ENCODE measurements around the gene DPP6.

DPP6 gene

GRCh38 chr7:154566877-154567276 is 514.7 kb downstream of the DPP6 start:
- no peak for DNase-seq

- no peak for DNase-seq
Observed at GRCh38 chr7:154568346-154568745, 516.1 kb downstream of the DPP6 start.

- DNase-seq: no peak
Observed at GRCh38 chr7:154569916-154570315, 517.7 kb downstream of the DPP6 start.

DNA sequence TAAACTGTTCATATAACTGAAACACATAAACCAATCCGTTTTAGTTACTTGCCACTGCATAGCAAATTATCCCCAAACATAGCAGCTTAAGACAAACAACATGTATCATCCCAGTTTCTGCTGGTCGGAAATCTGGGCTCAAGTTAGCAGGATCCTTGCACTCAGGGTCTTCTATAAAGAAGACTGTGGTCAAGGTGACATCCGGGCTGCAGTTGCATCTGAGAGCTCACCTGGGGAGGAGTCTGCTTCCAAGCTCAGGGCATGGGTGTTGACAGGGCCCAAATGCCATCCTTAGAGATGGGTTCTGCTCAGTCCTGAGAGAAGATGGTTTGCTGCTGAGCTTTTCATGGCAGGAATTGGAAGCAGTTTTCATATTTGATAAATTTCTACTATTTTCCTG is 519.6 kb downstream of the DPP6 start:
- DNase-seq: no peak

DNA sequence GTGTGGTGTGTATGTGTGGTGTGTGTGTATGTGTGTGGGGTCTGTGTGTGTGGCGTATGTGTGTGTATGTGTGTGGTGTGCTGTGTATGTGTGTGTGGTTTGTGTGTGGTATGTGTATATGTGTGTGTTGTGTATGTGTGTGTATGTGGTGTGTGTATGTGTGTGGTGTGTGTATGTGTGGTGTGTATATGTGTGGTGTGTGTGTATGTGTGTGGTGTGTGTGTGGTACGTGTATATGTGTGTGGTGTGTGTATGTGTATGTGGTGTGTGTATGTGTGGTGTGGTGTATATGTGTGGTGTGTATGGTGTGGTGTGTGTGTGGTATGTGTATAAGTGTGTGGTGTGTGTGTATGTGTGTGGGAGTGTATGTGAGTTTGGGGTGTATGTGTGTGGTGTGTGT is 522.0 kb downstream of the DPP6 start:
- no peak for DNase-seq

DNA sequence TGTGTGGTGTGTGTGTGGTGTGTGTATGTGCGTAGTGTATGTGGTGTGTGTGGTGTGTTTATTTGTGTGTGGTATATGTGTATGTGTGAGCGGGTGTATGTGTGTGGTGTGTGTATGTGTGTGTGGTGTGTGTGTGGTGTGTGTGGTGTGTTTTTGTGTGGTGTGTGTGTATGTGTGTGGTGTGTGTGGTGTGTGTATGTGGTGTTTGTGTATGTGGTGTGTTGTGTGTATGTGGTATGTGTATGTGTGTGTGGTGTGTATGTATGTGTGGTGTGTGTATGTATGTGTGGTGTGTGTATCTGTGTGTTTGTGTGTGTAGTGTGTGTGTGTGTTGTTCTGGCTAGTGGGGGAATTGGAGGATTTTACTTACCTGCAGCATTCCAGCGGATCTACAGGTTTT is 523.3 kb downstream of the DPP6 start:
- DNase-seq: no peak

DNA sequence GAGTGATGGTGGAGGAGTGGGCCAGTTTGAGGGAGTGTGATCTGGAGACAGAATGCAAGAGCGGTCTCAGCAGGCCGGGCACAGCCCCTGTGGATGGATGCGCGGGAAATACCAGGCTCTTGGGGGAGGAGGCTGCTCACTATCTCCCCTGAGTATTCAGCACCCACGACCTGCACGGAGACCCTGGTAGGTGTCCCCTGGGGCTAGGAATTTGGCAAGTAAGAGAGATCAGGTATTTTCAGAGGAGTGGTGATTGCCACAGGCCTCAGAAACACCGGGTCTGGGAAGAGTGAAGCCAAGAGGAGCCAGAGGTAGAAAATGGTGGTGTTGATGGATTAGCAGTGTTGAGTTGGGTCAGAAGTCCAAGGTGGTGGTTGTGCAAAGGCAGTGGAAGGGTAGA is 524.4 kb downstream of the DPP6 start:
- DNase-seq: no peak

GRCh38 chr7:154577141-154577873 is 525.1 kb downstream of the DPP6 start:
- DNase-seq: no peak

DNA sequence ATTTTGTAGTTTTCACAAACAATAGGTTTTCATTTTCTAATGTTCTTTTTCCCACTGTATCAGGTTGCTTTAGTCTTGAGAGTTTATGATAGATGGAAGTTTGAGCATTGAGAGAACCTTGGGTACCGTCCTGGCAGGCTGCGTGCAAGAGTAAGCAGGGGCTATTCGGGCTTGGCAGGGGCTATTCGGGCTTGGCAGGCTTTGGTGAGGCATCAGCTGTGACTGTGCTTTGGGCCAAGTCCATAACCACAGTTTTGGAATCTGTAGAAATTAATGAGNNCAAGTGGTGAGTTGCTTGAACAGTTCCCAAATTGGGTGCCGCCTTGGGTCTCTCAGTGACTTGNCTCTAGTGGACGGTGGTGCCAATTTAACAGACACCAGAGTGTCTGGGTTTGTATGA is 526.1 kb downstream of the DPP6 start:
- no peak for DNase-seq

GRCh38 chr7:154579711-154580110 is 527.5 kb downstream of the DPP6 start:
- no peak for DNase-seq

GRCh38 chr7:154581251-154581890 is 529.2 kb downstream of the DPP6 start:
- no peak for DNase-seq

GRCh38 chr7:154583454-154583853 is 531.3 kb downstream of the DPP6 start:
- DNase-seq: no peak

GRCh38 chr7:154584352-154585252 is 532.4 kb downstream of the DPP6 start:
- no peak for DNase-seq

DNA sequence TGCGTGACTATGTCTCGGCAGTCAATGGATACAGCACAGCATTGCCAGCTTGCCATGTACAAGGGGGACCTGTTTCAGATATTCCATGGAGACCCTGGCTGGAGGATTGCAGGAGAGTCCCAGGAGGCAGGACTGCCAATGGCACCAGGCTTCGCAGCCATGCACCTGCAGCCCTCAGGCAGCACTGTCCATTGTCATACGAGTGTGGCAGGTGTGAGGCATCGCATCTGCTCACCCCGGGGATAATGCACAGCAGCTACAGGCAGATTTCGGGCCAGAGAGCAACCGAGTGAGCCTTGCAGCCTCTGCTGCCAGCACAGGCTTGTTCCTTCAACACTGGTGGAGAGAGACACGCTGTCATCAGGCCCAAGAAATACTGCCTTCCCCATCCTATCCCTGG is 535.6 kb downstream of the DPP6 start:
- DNase-seq: peak; percentile 17

DNA sequence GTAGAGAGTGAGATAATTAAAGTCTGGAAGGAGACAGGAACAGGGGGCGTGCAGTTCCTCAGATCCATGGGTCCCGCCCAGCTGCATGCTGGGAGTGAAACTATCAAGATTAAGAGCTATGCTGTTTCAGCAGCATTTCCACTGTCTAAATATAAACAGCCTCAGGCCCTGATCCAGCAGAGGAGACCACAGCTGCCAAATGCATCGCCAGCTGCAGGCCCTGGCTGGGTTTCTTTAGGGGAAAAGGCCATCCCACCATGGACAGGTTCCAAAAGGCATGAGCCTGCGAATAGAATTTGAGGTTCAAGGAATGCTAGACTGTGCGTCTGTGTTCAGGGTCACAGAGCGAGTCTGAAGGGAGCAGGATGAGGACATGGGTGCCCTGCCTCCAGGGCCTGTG is 539.3 kb downstream of the DPP6 start:
- no peak for DNase-seq

DNA sequence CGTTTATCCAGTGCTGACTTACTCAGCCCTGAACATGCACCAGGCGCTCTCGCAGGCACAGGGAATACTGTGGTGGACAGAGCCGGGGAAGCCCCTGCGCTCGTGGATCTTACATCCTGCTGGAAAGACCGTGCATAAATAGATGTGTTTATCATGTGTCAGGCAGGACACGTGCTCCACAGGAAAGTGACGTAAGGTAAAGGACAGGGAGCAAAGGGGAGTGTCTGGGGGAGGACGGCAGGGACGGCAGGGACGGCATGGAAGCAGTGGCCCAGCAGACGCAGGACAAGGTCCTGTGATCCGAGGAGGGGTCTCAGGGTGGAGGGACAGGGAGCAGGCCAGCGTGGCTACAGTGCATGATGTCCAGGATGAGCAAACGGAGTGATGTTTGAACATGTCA is 540.2 kb downstream of the DPP6 start:
- no peak for DNase-seq

DNA sequence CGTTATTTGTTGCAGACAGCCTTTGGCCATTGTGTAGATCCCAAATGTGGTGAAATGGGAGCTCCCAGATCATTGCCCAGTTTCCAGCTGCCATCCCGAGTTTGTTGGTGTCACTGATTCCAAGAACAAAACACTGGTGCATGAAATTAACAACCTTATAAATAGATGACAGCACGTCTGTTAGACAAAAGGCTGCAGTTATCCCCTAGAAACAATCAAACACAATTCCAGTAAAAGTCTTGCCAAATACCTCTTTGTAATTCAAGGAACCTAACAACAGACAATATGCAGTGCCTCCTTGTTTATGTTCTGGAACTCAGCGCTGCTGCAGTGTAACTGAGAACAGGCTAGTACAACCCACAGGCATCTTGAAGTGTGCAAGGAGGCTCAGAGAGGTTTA is 546.2 kb downstream of the DPP6 start:
- DNase-seq: no peak

DNA sequence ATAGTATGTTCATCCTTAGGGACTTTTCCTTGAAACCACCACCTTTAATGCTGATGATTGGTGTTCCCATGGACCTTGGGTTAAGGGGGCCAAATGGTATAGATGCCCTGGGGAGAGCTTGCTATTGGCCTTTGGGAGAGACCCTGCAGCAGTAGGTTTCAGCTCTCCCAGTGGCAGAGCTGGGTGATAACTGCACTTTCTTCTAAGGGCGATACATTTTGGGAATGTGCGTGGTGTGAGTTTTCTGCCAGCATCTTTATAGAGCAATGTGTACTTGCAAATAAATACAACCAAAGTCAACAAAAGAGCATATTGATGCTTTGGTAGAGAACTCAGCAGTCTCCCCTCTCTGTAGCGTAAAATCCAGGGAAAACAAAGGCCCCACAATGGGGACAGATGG is 546.7 kb downstream of the DPP6 start:
- no peak for DNase-seq

- no peak for DNase-seq
Observed at GRCh38 chr7:154610903-154611302, 558.7 kb downstream of the DPP6 start.

DNA sequence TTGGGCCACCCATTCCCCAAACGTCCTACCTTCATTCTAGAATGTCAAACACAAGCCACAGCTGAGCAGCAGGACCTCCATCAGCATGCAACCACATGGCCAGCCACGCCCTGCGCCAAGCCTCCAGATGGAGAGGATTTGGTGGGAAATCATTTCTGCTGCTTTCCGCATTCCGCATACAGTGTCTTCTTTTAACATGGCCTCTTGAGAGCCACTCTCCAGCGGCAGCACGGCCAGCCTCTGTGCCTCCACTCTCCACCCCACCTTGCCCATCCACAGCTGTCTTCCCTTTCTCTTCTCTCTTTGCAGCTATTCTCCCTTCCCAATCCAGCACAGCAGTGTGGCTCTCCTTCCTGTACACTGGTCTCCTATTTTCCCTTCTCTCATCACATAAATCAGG is 561.6 kb downstream of the DPP6 start:
- DNase-seq: no peak

- DNase-seq: no peak
Observed at GRCh38 chr7:154620141-154620755, 568.0 kb downstream of the DPP6 start.

- no peak for DNase-seq
Observed at GRCh38 chr7:154623399-154623798, 571.2 kb downstream of the DPP6 start.

DNA sequence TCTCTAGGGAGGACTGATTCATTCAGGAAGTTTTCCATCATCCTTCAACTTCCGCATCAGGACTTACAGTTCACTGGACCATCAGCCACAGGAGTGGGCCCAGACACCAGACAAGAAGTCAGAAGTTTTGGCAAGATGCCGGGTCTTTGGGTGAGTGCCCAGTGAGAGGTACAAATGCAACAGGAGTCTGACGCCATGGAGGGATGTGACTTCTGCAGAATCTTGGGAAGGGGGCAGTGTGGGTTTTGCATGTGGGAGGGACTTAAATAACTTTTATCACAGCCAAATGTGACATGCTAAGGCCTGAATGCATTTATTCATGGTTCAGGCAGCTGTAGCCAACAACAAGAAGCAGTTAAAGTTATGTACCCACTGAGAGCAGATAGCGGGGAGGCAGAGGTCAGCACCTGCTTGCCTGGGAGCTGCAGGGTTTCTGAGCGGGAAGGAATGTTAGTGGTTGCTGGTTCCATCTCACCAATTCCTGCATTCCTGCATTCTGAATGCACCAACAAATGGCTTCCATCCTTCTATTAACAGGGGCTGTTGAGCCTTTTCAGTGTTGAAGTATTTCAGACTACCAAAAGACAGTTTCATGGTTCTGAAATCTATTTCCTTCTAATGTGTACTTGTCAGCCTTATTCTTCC is 575.6 kb downstream of the DPP6 start:
- no peak for DNase-seq

All from DMS153 (cell line).